ENCODE data around the gene MYL10.

The MYL10 gene

GRCh38 chr7:101636822-101637623 lies 7.9 kb upstream of the MYL10 start:
- Histone ChIP-seq H4K5ac (ENCODE audit: low read length) (no peak overlapping the region), H3K4me2 (ENCODE audit: low read length) (no peak overlapping the region), H2BK120ac (ENCODE audit: low read depth, low read length) (no peak overlapping the region), H3K79me2 (ENCODE audit: control insufficient read depth, insufficient read depth, low read length) (no peaks in the 10 kb centered on the region), H4K8ac (ENCODE audit: low read depth, low read length) (no peak overlapping the region), H3K27ac (ENCODE audit: low read depth, low read length) (no peak overlapping the region), H3K36me3 (ENCODE audit: control insufficient read depth, insufficient read depth, low read length) (no peaks in the 10 kb centered on the region), H2BK5ac (ENCODE audit: low read length) (no peak overlapping the region), H3K27me3 (ENCODE audit: insufficient read depth, low read length, poor library complexity) (no peaks in the 10 kb centered on the region), H3K56ac (ENCODE audit: low read length) (no peak overlapping the region), H3K4me1 (ENCODE audit: control insufficient read depth, low read depth, low read length) (no peaks in the 10 kb centered on the region), H3K9ac (ENCODE audit: low read length) (no peak overlapping the region), H2AK5ac (ENCODE audit: low read length) (no peak overlapping the region), H2BK15ac (replicated peaks; ENCODE audit: low read depth) (no peak overlapping the region), H3K79me1 (ENCODE audit: low read length) (no peaks in the 10 kb centered on the region), H3K18ac (ENCODE audit: low read length) (no peak overlapping the region), H3K4me3 (ENCODE audit: low read length) (no peak overlapping the region), H3K4ac (ENCODE audit: low read depth, low read length) (no peak overlapping the region), H3K23ac (ENCODE audit: low read length) (no peak overlapping the region)
- no peak for DNase-seq
- no CpG with 5 or more reads among the region's 9 CpGs for WGBS (ENCODE audit: extremely low coverage, insufficient coverage, low lambda C conversion rate)

GRCh38 chr7:101635484-101635883 lies 6.4 kb upstream of the MYL10 start:
- H3K36me3 ChIP-seq (ENCODE audit: control insufficient read depth, insufficient read depth, low read length), result no peaks in the 10 kb centered on the region
- H2BK5ac ChIP-seq (ENCODE audit: low read length), result no peak overlapping the region
- no peaks in the 10 kb centered on the region for H3K79me2 ChIP-seq (ENCODE audit: control insufficient read depth, insufficient read depth, low read length)
- H3K56ac ChIP-seq (ENCODE audit: low read length), result peak overlapping the region; percentile 42
- no peak overlapping the region for H4K5ac ChIP-seq (ENCODE audit: low read length)
- no peak overlapping the region for H3K23ac ChIP-seq (ENCODE audit: low read length)
- no peak overlapping the region for H2BK120ac ChIP-seq (ENCODE audit: low read depth, low read length)
- H3K18ac ChIP-seq (ENCODE audit: low read length), result no peak overlapping the region
- no peaks in the 10 kb centered on the region for H3K4me1 ChIP-seq (ENCODE audit: control insufficient read depth, low read depth, low read length)
- H3K4ac ChIP-seq (ENCODE audit: low read depth, low read length), result no peak overlapping the region
- no peak overlapping the region for H2AK5ac ChIP-seq (ENCODE audit: low read length)
- H4K8ac ChIP-seq (ENCODE audit: low read depth, low read length), result no peak overlapping the region
- no peak overlapping the region for H3K4me2 ChIP-seq (ENCODE audit: low read length)
- H3K27ac ChIP-seq (ENCODE audit: low read depth, low read length), result no peak overlapping the region
- no peak for DNase-seq
- WGBS (ENCODE audit: extremely low coverage, insufficient coverage, low lambda C conversion rate), result no CpG with 5 or more reads among the region's 2 CpGs
- no peak overlapping the region for H2BK15ac ChIP-seq (replicated peaks; ENCODE audit: low read depth)
- H3K4me3 ChIP-seq (ENCODE audit: low read length), result no peak overlapping the region
- H3K27me3 ChIP-seq (ENCODE audit: insufficient read depth, low read length, poor library complexity), result no peaks in the 10 kb centered on the region
- H3K9ac ChIP-seq (ENCODE audit: low read length), result no peak overlapping the region
- H3K79me1 ChIP-seq (ENCODE audit: low read length), result no peaks in the 10 kb centered on the region

- Histone ChIP-seq H2BK120ac (ENCODE audit: low read depth, low read length) (no peak overlapping the region), H3K79me2 (ENCODE audit: control insufficient read depth, insufficient read depth, low read length) (no peaks in the 10 kb centered on the region), H3K4me3 (ENCODE audit: low read length) (no peak overlapping the region), H3K18ac (ENCODE audit: low read length) (no peak overlapping the region), H4K5ac (ENCODE audit: low read length) (no peak overlapping the region), H3K36me3 (ENCODE audit: control insufficient read depth, insufficient read depth, low read length) (no peaks in the 10 kb centered on the region), H4K8ac (ENCODE audit: low read depth, low read length) (no peak overlapping the region), H2BK15ac (replicated peaks; ENCODE audit: low read depth) (no peak overlapping the region), H3K4me1 (ENCODE audit: control insufficient read depth, low read depth, low read length) (no peaks in the 10 kb centered on the region), H3K4me2 (ENCODE audit: low read length) (no peak overlapping the region), H3K27ac (ENCODE audit: low read depth, low read length) (no peak overlapping the region), H3K23ac (ENCODE audit: low read length) (no peak overlapping the region), H3K56ac (ENCODE audit: low read length) (no peak overlapping the region), H2BK5ac (ENCODE audit: low read length) (no peak overlapping the region), H3K9ac (ENCODE audit: low read length) (no peak overlapping the region), H3K27me3 (ENCODE audit: insufficient read depth, low read length, poor library complexity) (no peaks in the 10 kb centered on the region), H2AK5ac (ENCODE audit: low read length) (no peak overlapping the region), H3K79me1 (ENCODE audit: low read length) (no peaks in the 10 kb centered on the region), H3K4ac (ENCODE audit: low read depth, low read length) (no peak overlapping the region)
- no CpG with 5 or more reads among the region's 11 CpGs for WGBS (ENCODE audit: extremely low coverage, insufficient coverage, low lambda C conversion rate)
- DNase-seq, result no peak
Observed at GRCh38 chr7:101634196-101634717, 5.2 kb upstream of the MYL10 start.

DNA sequence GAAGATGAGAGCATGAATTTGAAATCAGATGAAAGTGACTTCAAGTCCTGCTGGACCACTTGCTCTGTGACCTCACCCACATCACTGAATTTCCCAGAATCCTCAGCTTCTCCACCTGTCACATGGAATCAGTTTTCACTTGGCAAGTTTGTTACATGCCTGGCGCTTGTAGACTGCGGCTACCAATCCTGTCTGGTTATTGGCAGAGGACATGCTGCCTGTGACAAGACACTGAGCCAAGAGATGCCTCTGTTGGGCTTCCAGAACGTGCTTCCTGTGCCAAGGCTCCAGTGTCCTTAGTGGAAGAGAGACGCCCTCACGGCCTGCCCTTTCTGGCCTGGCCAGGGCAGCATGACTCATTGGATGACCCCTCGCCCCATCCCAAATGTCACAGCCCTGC lies 4.4 kb upstream of the MYL10 start:
- H2BK120ac ChIP-seq (ENCODE audit: low read depth, low read length), result no peak overlapping the region
- H3K36me3 ChIP-seq (ENCODE audit: control insufficient read depth, insufficient read depth, low read length), result no peaks in the 10 kb centered on the region
- H2BK5ac ChIP-seq (ENCODE audit: low read length), result no peak overlapping the region
- H3K9ac ChIP-seq (ENCODE audit: low read length), result no peak overlapping the region
- H2BK15ac ChIP-seq (replicated peaks; ENCODE audit: low read depth), result no peak overlapping the region
- H3K56ac ChIP-seq (ENCODE audit: low read length), result no peak overlapping the region
- H3K4me3 ChIP-seq (ENCODE audit: low read length), result no peak overlapping the region
- H3K79me2 ChIP-seq (ENCODE audit: control insufficient read depth, insufficient read depth, low read length), result no peaks in the 10 kb centered on the region
- H3K23ac ChIP-seq (ENCODE audit: low read length), result no peak overlapping the region
- H2AK5ac ChIP-seq (ENCODE audit: low read length), result no peak overlapping the region
- DNase-seq, result no peak
- no peak overlapping the region for H3K4ac ChIP-seq (ENCODE audit: low read depth, low read length)
- H3K27me3 ChIP-seq (ENCODE audit: insufficient read depth, low read length, poor library complexity), result no peaks in the 10 kb centered on the region
- H4K5ac ChIP-seq (ENCODE audit: low read length), result no peak overlapping the region
- H3K27ac ChIP-seq (ENCODE audit: low read depth, low read length), result no peak overlapping the region
- no peak overlapping the region for H3K18ac ChIP-seq (ENCODE audit: low read length)
- H3K79me1 ChIP-seq (ENCODE audit: low read length), result no peaks in the 10 kb centered on the region
- H3K4me2 ChIP-seq (ENCODE audit: low read length), result no peak overlapping the region
- no CpG with 5 or more reads among the region's 6 CpGs for WGBS (ENCODE audit: extremely low coverage, insufficient coverage, low lambda C conversion rate)
- no peak overlapping the region for H4K8ac ChIP-seq (ENCODE audit: low read depth, low read length)
- no peaks in the 10 kb centered on the region for H3K4me1 ChIP-seq (ENCODE audit: control insufficient read depth, low read depth, low read length)

- Histone ChIP-seq H3K18ac (ENCODE audit: low read length) (no peak overlapping the region), H3K4ac (ENCODE audit: low read depth, low read length) (no peak overlapping the region), H3K4me1 (ENCODE audit: control insufficient read depth, low read depth, low read length) (no peaks in the 10 kb centered on the region), H3K36me3 (ENCODE audit: control insufficient read depth, insufficient read depth, low read length) (no peaks in the 10 kb centered on the region), H3K56ac (ENCODE audit: low read length) (no peak overlapping the region), H4K5ac (ENCODE audit: low read length) (no peak overlapping the region), H2BK5ac (ENCODE audit: low read length) (no peak overlapping the region), H3K9ac (ENCODE audit: low read length) (no peak overlapping the region), H3K79me1 (ENCODE audit: low read length) (no peaks in the 10 kb centered on the region), H2BK15ac (replicated peaks; ENCODE audit: low read depth) (no peak overlapping the region), H3K79me2 (ENCODE audit: control insufficient read depth, insufficient read depth, low read length) (no peaks in the 10 kb centered on the region), H3K27me3 (ENCODE audit: insufficient read depth, low read length, poor library complexity) (no peaks in the 10 kb centered on the region), H3K23ac (ENCODE audit: low read length) (no peak overlapping the region), H2AK5ac (ENCODE audit: low read length) (no peak overlapping the region), H2BK120ac (ENCODE audit: low read depth, low read length) (no peak overlapping the region), H3K27ac (ENCODE audit: low read depth, low read length) (no peak overlapping the region), H3K4me3 (ENCODE audit: low read length) (no peak overlapping the region), H3K4me2 (ENCODE audit: low read length) (no peak overlapping the region), H4K8ac (ENCODE audit: low read depth, low read length) (no peak overlapping the region)
- peak; percentile 65 for DNase-seq
- no CpG with 5 or more reads among the region's 7 CpGs for WGBS (ENCODE audit: extremely low coverage, insufficient coverage, low lambda C conversion rate)
Observed at GRCh38 chr7:101632641-101633040, 3.5 kb upstream of the MYL10 start.
